Muscle of leg (tissue), 11 donors: Measurements from ENCODE around the gene YEATS4. TPM values are rescaled to one million over a fixed set of nuclear protein-coding genes. Genes with fewer than 3 reads are reported as not detected.

Experiments used
- DNase-seq: peaks from one replicate; pipeline ENCODE4 v3.0.0; 2013
- H3K27ac ChIP-seq: one replicate; pipeline ENCODE4 v1.5.1; 2013; ENCODE audit warnings: mild to moderate bottlenecking, low read length, control low read depth
- H3K27me3 ChIP-seq: one replicate; pipeline ENCODE4 v1.6.1; 2013; ENCODE audit warnings: low read length; ENCODE audit not compliant: control insufficient read depth, insufficient read depth
- H3K36me3 ChIP-seq: one replicate; pipeline ENCODE4 v1.6.1; 2013; ENCODE audit warnings: low read length; ENCODE audit not compliant: control insufficient read depth, insufficient read depth
- H3K4me1 ChIP-seq: one replicate; pipeline ENCODE4 v1.6.1; 2013; ENCODE audit warnings: low read length; ENCODE audit not compliant: control insufficient read depth, insufficient read depth
- H3K4me3 ChIP-seq: one replicate; pipeline ENCODE4 v1.5.1; 2013; ENCODE audit warnings: low read length, control low read depth
- H3K9me3 ChIP-seq: replicated peaks from 2 replicates; pipeline ENCODE4 v1.6.1; 2013; ENCODE audit warnings: low read depth, low read length; ENCODE audit not compliant: control insufficient read depth
- WGBS: methylation state at CpG from one replicate; pipeline ENCODE4 v1.1.5; 2013; ENCODE audit warnings: missing lambda C conversion rate; ENCODE audit not compliant: insufficient coverage; 5-methylcytosine and 5-hydroxymethylcytosine counted together
- polyA plus RNA-seq, 8 donors: library from polyadenylated mRNA; unstranded; fragments of 120-200 nt; gene quantifications; one replicate each; pipeline versions ENCODE4 v1.2.1 to v1.2.3, GENCODE V29; 2013; ENCODE audit warnings: inconsistent platforms in 1 of 8, low replicate concordance in 1 of 8; ENCODE audit not compliant: insufficient read length in 8 of 8, insufficient read depth in 1 of 8
- total RNA-seq: library from RNA; stranded (reverse); fragments of 120-200 nt; gene quantifications from one replicate; pipeline ENCODE4 v1.2.4, GENCODE V29; 2013

Gene YEATS4
- total and polyA plus RNA-seq, 9 donors = 11.4 to 16.1 (median 14.4) TPM

DNA sequence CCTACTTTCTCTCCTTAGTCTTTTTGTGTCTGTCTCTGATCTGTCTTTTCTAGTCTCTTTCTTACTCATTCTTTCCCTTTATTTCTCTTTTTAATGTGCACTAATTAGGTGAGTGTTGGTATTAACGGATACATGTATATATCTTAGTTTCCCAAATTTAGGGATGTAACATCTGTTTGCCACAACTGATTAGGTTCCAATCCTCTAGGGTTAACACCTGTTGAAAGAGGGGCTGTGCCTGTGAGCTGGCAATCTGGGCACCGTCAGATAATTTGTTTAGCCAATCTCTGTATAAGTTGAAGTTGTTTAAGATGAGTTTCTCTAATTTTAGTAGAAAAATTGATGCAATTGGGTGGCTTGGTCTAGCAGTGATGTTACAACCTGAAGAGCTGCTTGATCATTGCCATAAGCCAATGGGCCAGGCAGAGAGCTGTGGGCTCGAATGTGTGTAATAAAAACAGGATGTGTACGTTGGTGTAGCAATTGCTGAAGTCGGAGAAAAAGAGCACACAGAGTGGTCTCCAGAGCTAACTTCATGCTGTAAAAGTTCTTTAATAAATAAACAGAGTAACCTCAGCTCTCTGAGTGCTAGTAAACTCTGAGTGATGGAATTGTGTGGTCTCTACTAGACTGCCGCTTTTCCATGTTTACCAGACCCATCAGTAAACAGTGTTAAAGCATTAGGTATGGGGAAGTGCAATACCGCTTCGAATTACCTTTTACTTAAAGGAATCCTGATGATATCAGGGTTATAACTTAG is 29.7 kb upstream of the YEATS4 start:
- Histone ChIP-seq H3K27me3 (peaks cover 24% of the 10 kb centered on the region), H3K27ac (no peak overlapping the region)
- no CpG with 5 or more reads among the region's 8 CpGs for WGBS

DNA sequence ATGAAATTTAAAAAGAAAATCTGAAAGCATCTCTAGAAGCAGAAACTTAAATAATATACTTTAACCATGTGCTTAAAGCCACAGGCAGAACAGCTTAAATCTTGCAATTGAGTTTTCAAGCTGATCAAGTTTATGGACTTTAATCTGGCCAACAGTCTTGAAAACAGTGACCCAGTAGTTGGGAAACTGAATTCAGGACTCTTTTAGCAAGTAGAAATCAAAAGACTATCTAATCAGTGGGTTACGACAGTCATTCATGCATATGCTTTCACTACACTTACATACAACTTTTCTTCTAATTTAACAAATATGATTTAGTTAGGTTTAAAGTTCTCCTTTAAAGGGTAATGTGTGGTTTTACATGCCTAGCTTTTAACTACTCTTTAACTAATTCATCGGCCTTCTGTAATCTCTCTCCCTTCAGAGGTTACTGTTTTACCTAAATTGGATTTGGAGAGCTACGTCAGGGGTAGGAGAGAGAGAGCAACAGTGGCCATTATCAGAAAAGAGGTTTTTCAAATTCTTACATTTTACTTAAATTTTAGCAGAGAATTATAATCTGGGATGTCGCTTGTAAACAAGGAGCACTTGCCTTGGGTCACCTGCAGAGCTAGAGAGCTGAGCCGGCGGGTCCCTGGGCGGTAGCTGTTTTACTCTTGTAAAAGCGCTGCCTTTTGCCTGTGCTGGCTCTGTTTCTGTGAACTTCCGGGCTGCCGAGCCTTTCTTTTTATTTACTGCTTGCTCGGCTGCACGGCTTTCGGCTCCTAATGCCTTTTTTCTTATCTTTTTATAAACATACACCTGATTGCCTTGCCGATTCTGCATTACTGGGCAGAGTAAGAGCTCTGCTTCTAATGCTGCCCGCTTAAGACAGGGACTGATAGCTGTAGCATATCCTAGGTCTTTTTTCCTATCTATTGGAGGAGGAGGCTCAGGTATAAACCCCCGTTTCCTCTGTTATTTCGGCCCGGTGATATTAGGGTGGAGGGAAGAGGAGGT is 28.8 kb upstream of the YEATS4 start:
- H3K36me3 ChIP-seq = no peaks in the 10 kb centered on the region
- no peaks in the 10 kb centered on the region for H3K4me1 ChIP-seq
- WGBS = 1% methylated on average over 7 of the region's 18 CpGs
- peak overlapping the region; percentile 25 for H3K4me3 ChIP-seq
- DNase-seq = peak; percentile 16
- H3K27me3 ChIP-seq = peaks cover 24% of the 10 kb centered on the region
- H3K27ac ChIP-seq = no peak overlapping the region
- no peaks in the 10 kb centered on the region for H3K9me3 ChIP-seq

More for the DNA sequence above, 29.7 kb upstream of the YEATS4 start:
- DNase-seq = no peak
- H3K4me1 ChIP-seq = no peaks in the 10 kb centered on the region
- H3K4me3 ChIP-seq = no peak overlapping the region
- no peaks in the 10 kb centered on the region for H3K36me3 ChIP-seq
- no peaks in the 10 kb centered on the region for H3K9me3 ChIP-seq

- no peak overlapping the region for H3K27ac ChIP-seq
- WGBS = 10% methylated on average over 4 of the region's 7 CpGs
Observed at GRCh38 chr12:69331519-69331908, 28.0 kb upstream of the YEATS4 start.

GRCh38 chr12:69331909-69332684 is 27.4 kb upstream of the YEATS4 start:
- no peak for DNase-seq
- H3K27ac ChIP-seq = no peak overlapping the region
- no peaks in the 10 kb centered on the region for H3K36me3 ChIP-seq
- H3K9me3 ChIP-seq = no peaks in the 10 kb centered on the region
- H3K4me1 ChIP-seq = no peaks in the 10 kb centered on the region
- peaks cover 24% of the 10 kb centered on the region for H3K27me3 ChIP-seq
- WGBS = 26% methylated on average over 17 of the region's 20 CpGs
- H3K4me3 ChIP-seq = no peak overlapping the region

More at GRCh38 chr12:69331519-69331908, 28.0 kb upstream of the YEATS4 start:
- Histone ChIP-seq H3K36me3 (no peaks in the 10 kb centered on the region), H3K4me3 (peak overlapping the region; percentile 25), H3K27me3 (peaks cover 24% of the 10 kb centered on the region), H3K9me3 (no peaks in the 10 kb centered on the region), H3K4me1 (no peaks in the 10 kb centered on the region)
- no peak for DNase-seq

GRCh38 chr12:69332815-69333358 is 26.7 kb upstream of the YEATS4 start:
- H3K4me3 ChIP-seq = no peak overlapping the region
- H3K4me1 ChIP-seq = no peaks in the 10 kb centered on the region
- peaks cover 24% of the 10 kb centered on the region for H3K27me3 ChIP-seq
- H3K36me3 ChIP-seq = no peaks in the 10 kb centered on the region
- H3K9me3 ChIP-seq = no peaks in the 10 kb centered on the region
- WGBS = 81% methylated on average over 4 of the region's 6 CpGs
- no peak for DNase-seq
- no peak overlapping the region for H3K27ac ChIP-seq

- H3K4me1 ChIP-seq = no peaks in the 10 kb centered on the region
- no peak for DNase-seq
- H3K9me3 ChIP-seq = no peaks in the 10 kb centered on the region
Observed at GRCh38 chr12:69334158-69334557, 25.4 kb upstream of the YEATS4 start.

DNA sequence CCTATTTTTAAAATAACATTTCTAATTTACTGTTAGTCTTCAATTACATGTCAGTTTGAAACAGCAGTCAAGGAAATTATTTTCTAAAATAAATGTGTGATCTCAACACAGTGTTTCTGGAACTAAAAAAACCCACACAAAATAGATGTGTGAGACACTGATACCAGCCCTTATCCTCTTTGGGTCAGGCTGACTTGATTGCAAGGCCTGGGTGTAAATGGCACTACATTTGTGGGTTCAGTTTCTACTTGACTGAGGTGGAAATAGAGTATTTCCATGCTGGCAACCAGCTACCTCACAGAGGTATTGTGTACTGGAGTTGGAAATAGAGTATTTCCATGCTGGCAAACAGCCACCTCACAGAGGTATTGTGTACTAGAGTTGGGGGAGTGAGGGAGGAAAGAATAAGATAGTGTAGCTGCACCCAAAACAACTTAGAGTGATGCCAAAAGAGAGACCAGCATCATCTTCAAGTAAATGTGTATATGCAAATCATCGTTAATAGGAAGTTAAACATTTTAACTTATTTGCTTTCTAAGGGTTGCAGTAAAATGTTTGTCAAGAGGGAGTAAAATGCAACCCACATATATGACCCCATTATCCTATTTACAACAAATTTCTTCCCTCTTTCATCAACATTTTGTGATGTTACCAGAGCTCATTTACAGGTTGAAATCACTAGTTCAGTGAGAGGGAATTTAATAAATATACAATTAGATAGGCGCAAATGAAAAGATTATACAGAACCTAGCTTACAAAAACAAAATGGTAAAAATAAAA is 22.0 kb upstream of the YEATS4 start:
- whole genome bisulfite sequencing = no CpG with 5 or more reads among the region's 2 CpGs
- H3K27ac ChIP-seq = no peak overlapping the region

More at GRCh38 chr12:69334158-69334557, 25.4 kb upstream of the YEATS4 start:
- H3K4me3 ChIP-seq = no peak overlapping the region
- no peak overlapping the region for H3K27ac ChIP-seq
- no peaks in the 10 kb centered on the region for H3K36me3 ChIP-seq
- H3K27me3 ChIP-seq = peaks cover 19% of the 10 kb centered on the region

DNA sequence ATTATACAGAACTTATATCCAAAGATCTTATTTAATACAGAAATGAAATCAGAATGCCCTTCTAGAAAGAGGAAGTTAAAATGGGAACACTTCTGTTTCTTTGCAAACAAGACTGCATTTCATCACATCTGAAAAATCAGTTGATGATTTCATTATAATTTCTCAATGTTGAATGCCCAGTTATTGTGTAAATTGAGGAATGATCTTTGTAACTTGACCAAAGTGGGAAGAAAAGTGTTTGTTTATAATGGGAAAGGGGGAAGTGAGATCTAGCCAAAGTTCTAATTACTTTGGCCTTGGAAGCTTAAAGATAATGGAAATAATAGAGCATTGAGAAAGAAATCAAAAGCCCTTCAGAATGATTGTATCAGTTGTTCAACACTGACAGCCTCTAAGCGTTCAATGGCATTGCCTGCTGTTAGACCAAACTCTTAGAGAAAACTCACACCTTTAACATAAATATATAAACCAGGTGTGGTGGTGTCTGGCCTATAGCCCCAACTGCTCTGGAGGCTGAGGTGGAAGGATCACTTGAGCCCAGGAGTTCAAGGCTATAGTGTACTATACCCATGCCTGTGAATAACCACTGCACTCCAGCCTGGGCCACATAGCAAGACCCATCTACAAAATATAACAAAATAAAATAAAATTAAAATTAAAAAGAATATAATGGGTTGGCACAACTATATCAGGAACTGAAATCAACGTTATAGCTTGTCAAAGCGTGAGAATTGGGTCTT is 21.3 kb upstream of the YEATS4 start:
- Histone ChIP-seq H3K9me3 (no peaks in the 10 kb centered on the region), H3K4me3 (no peak overlapping the region), H3K27ac (no peak overlapping the region), H3K4me1 (no peaks in the 10 kb centered on the region), H3K36me3 (no peaks in the 10 kb centered on the region), H3K27me3 (no peaks in the 10 kb centered on the region)
- no CpG with 5 or more reads among the region's 3 CpGs for WGBS
- no peak for DNase-seq

More for the DNA sequence above, 22.0 kb upstream of the YEATS4 start:
- Histone ChIP-seq H3K9me3 (no peaks in the 10 kb centered on the region), H3K36me3 (no peaks in the 10 kb centered on the region), H3K4me3 (no peak overlapping the region), H3K27me3 (no peaks in the 10 kb centered on the region), H3K4me1 (no peaks in the 10 kb centered on the region)
- DNase-seq = no peak

GRCh38 chr12:69338936-69339335 is 20.6 kb upstream of the YEATS4 start:
- H3K4me3 ChIP-seq = no peak overlapping the region
- DNase-seq = no peak
- no peaks in the 10 kb centered on the region for H3K36me3 ChIP-seq
- H3K4me1 ChIP-seq = no peaks in the 10 kb centered on the region
- H3K27ac ChIP-seq = no peak overlapping the region
- no peaks in the 10 kb centered on the region for H3K9me3 ChIP-seq
- H3K27me3 ChIP-seq = no peaks in the 10 kb centered on the region
